Activated T-cell treated with anti-CD3 and anti-CD28 coated beads, Interleukin-2, amount 50 U/mL, for 24 hours (primary cell): ENCODE results near the gene WEE2.
A peak's percentile ranks its signal among the peaks of the same experiment; 100 is the strongest.
"Not testable (repeated sequence)": the region's sequence is repeated elsewhere in the genome, so short reads cannot be mapped to it uniquely, and the experiment has no call there.

ENCODE experiments used
- DNase-seq: peaks from one replicate; pipeline ENCODE4 v3.0.0-alpha.2; 2020
- H3K27ac Mint-ChIP-seq: 2 replicates; pipeline ENCODE4 v1.8.0; 2020; ENCODE audit warnings: mild to moderate bottlenecking, mixed read lengths
- H3K27me3 Mint-ChIP-seq: 2 replicates; pipeline ENCODE4 v1.8.0; 2020; ENCODE audit warnings: mixed read lengths
- H3K36me3 Mint-ChIP-seq: 2 replicates; pipeline ENCODE4 v1.8.0; 2020; ENCODE audit warnings: low read depth, mixed read lengths
- H3K4me1 Mint-ChIP-seq: 2 replicates; pipeline ENCODE4 v1.8.0; 2020; ENCODE audit warnings: low read depth, mixed read lengths
- H3K4me3 Mint-ChIP-seq: 2 replicates; pipeline ENCODE4 v1.8.0; 2020; ENCODE audit warnings: mild to moderate bottlenecking, moderate library complexity, mixed read lengths
- H3K9me3 Mint-ChIP-seq: 2 replicates; pipeline ENCODE4 v1.8.0; 2020; ENCODE audit warnings: mixed read lengths

The WEE2 gene

GRCh38 chr7:141679014-141679413 is 29.1 kb upstream of the WEE2 start:
- Mint-ChIP-seq H3K4me3 (no peak overlapping the region), H3K4me1 (peaks cover 31% of the 10 kb centered on the region), H3K27ac (peak overlapping the region; percentile 63), H3K36me3 (peaks cover 67% of the 10 kb centered on the region), H3K27me3 (no peaks in the 10 kb centered on the region), H3K9me3 (no peaks in the 10 kb centered on the region)
- DNase-seq, result no peak

- Mint-ChIP-seq H3K4me1 (peaks cover 7% of the 10 kb centered on the region), H3K27ac (no peak overlapping the region), H3K9me3 (no peaks in the 10 kb centered on the region), H3K36me3 (peaks cover 61% of the 10 kb centered on the region), H3K27me3 (no peaks in the 10 kb centered on the region), H3K4me3 (no peak overlapping the region)
- DNase-seq, result no peak
Measured at GRCh38 chr7:141685285-141686023, 22.7 kb upstream of the WEE2 start.

GRCh38 chr7:141686074-141686473 is 22.1 kb upstream of the WEE2 start:
- Mint-ChIP-seq H3K4me3 (no peak overlapping the region), H3K27me3 (no peaks in the 10 kb centered on the region), H3K9me3 (no peaks in the 10 kb centered on the region), H3K27ac (no peak overlapping the region), H3K4me1 (peaks cover 6% of the 10 kb centered on the region), H3K36me3 (peaks cover 57% of the 10 kb centered on the region)
- no peak for DNase-seq

GRCh38 chr7:141686670-141687069 is 21.5 kb upstream of the WEE2 start:
- peak overlapping the region; percentile 24 for H3K27ac Mint-ChIP-seq
- H3K36me3 Mint-ChIP-seq, result peaks cover 51% of the 10 kb centered on the region
- H3K9me3 Mint-ChIP-seq, result no peaks in the 10 kb centered on the region
- peaks cover 6% of the 10 kb centered on the region for H3K4me1 Mint-ChIP-seq
- H3K27me3 Mint-ChIP-seq, result no peaks in the 10 kb centered on the region
- H3K4me3 Mint-ChIP-seq, result no peak overlapping the region
- no peak for DNase-seq

- peaks cover 11% of the 10 kb centered on the region for H3K4me1 Mint-ChIP-seq
Measured at GRCh38 chr7:141688043-141688442, 20.1 kb upstream of the WEE2 start.

GRCh38 chr7:141689072-141689825 is 18.9 kb upstream of the WEE2 start:
- H3K9me3 Mint-ChIP-seq, H3K27me3 Mint-ChIP-seq, H3K4me3 Mint-ChIP-seq, H3K27ac Mint-ChIP-seq, DNase-seq: not testable (repeated sequence)
- Mint-ChIP-seq H3K4me1 (peaks cover 17% of the 10 kb centered on the region), H3K36me3 (peaks cover 33% of the 10 kb centered on the region)

More at GRCh38 chr7:141688043-141688442, 20.1 kb upstream of the WEE2 start:
- H3K4me3 Mint-ChIP-seq, result no peak overlapping the region
- no peaks in the 10 kb centered on the region for H3K27me3 Mint-ChIP-seq
- peaks cover 40% of the 10 kb centered on the region for H3K36me3 Mint-ChIP-seq
- H3K27ac Mint-ChIP-seq, result no peak overlapping the region
- no peak for DNase-seq
- H3K9me3 Mint-ChIP-seq, result no peaks in the 10 kb centered on the region

GRCh38 chr7:141691540-141691939 is 16.6 kb upstream of the WEE2 start:
- Mint-ChIP-seq H3K4me1 (peaks cover 35% of the 10 kb centered on the region), H3K4me3 (no peak overlapping the region), H3K27ac (no peak overlapping the region), H3K36me3 (peaks cover 26% of the 10 kb centered on the region), H3K27me3 (no peaks in the 10 kb centered on the region), H3K9me3 (no peaks in the 10 kb centered on the region)
- DNase-seq, result no peak

GRCh38 chr7:141691961-141692360 is 16.2 kb upstream of the WEE2 start:
- H3K9me3 Mint-ChIP-seq, result no peaks in the 10 kb centered on the region
- no peak overlapping the region for H3K4me3 Mint-ChIP-seq
- DNase-seq, result no peak
- H3K27ac Mint-ChIP-seq, result no peak overlapping the region
- H3K36me3 Mint-ChIP-seq, result peaks cover 23% of the 10 kb centered on the region
- H3K4me1 Mint-ChIP-seq, result peaks cover 37% of the 10 kb centered on the region
- H3K27me3 Mint-ChIP-seq, result no peaks in the 10 kb centered on the region

- no peak overlapping the region for H3K4me3 Mint-ChIP-seq
- peaks cover 47% of the 10 kb centered on the region for H3K4me1 Mint-ChIP-seq
- peaks cover 21% of the 10 kb centered on the region for H3K36me3 Mint-ChIP-seq
- H3K9me3 Mint-ChIP-seq, result no peaks in the 10 kb centered on the region
- no peak for DNase-seq
- no peaks in the 10 kb centered on the region for H3K27me3 Mint-ChIP-seq
- H3K27ac Mint-ChIP-seq, result no peak overlapping the region
Measured at GRCh38 chr7:141693082-141693481, 15.1 kb upstream of the WEE2 start.

- DNase-seq, result no peak
- H3K27me3 Mint-ChIP-seq, result no peaks in the 10 kb centered on the region
- H3K4me1 Mint-ChIP-seq, result peaks cover 71% of the 10 kb centered on the region
- peaks cover 12% of the 10 kb centered on the region for H3K36me3 Mint-ChIP-seq
- no peaks in the 10 kb centered on the region for H3K9me3 Mint-ChIP-seq
- no peak overlapping the region for H3K4me3 Mint-ChIP-seq
- H3K27ac Mint-ChIP-seq, result no peak overlapping the region
Measured at GRCh38 chr7:141695803-141696289, 12.3 kb upstream of the WEE2 start.

- no peaks in the 10 kb centered on the region for H3K27me3 Mint-ChIP-seq
- peaks cover 12% of the 10 kb centered on the region for H3K36me3 Mint-ChIP-seq
- H3K4me1 Mint-ChIP-seq, result peaks cover 74% of the 10 kb centered on the region
- H3K4me3 Mint-ChIP-seq, result no peak overlapping the region
- no peak for DNase-seq
- no peak overlapping the region for H3K27ac Mint-ChIP-seq
- no peaks in the 10 kb centered on the region for H3K9me3 Mint-ChIP-seq
Measured at GRCh38 chr7:141696348-141696747, 11.8 kb upstream of the WEE2 start.

- Mint-ChIP-seq H3K36me3 (peaks cover 12% of the 10 kb centered on the region), H3K27me3 (no peaks in the 10 kb centered on the region), H3K4me3 (no peak overlapping the region), H3K4me1 (peaks cover 72% of the 10 kb centered on the region), H3K9me3 (no peaks in the 10 kb centered on the region), H3K27ac (peak overlapping the region; percentile 10)
- DNase-seq, result no peak
Measured at GRCh38 chr7:141697211-141697871, 10.8 kb upstream of the WEE2 start.

GRCh38 chr7:141698247-141699015 is 9.7 kb upstream of the WEE2 start:
- Mint-ChIP-seq H3K27ac (no peak overlapping the region), H3K4me1 (peaks cover 69% of the 10 kb centered on the region), H3K4me3 (no peak overlapping the region), H3K9me3 (no peaks in the 10 kb centered on the region), H3K36me3 (peaks cover 10% of the 10 kb centered on the region), H3K27me3 (no peaks in the 10 kb centered on the region)
- no peak for DNase-seq

GRCh38 chr7:141699860-141700259 is 8.3 kb upstream of the WEE2 start:
- no peaks in the 10 kb centered on the region for H3K9me3 Mint-ChIP-seq
- no peak for DNase-seq
- H3K36me3 Mint-ChIP-seq, result peaks cover 5% of the 10 kb centered on the region
- peak overlapping the region; percentile 83 for H3K4me3 Mint-ChIP-seq
- H3K4me1 Mint-ChIP-seq, result peaks cover 61% of the 10 kb centered on the region
- H3K27me3 Mint-ChIP-seq, result no peaks in the 10 kb centered on the region
- H3K27ac Mint-ChIP-seq, result no peak overlapping the region
